ENCODE data around the gene CEMIP2.

- TF ChIP-seq CTCF (IDR thresholded peaks at IDR 0.05; ENCODE audit: extremely low read depth in 1 of 2, insufficient read depth in 1 of 2, low read depth in 1 of 2, low read length in 2 of 2) (no peak), POLR2A (IDR thresholded peaks at IDR 0.05; ENCODE audit: low read depth, low read length) (no peak), POLR2AphosphoS5 (IDR thresholded peaks at IDR 0.05; ENCODE audit: insufficient read depth, low read depth, low read length) (no peak), EZH2 (IDR thresholded peaks at IDR 0.05; ENCODE audit: borderline replicate concordance, low read depth, low read length, severe bottlenecking) (no peak), MYC (IDR thresholded peaks at IDR 0.05; ENCODE audit: low read depth, low read length) (no peak), MAX (IDR thresholded peaks at IDR 0.05; ENCODE audit: insufficient read depth, insufficient read length) (no peak), JUN (IDR thresholded peaks at IDR 0.05; ENCODE audit: borderline replicate concordance, insufficient read depth, insufficient read length, low read depth) (no peak), GATA2 (IDR thresholded peaks at IDR 0.05; ENCODE audit: insufficient read depth, insufficient read length, low read depth, low read length) (no peak), FOS (IDR thresholded peaks at IDR 0.05; ENCODE audit: borderline replicate concordance, insufficient read depth, low read length) (no peak)
Observed at GRCh38 chr9:71697882-71698281, 70.4 kb downstream of the CEMIP2 start.
